GM21529 (cell line): Measurements from ENCODE around the gene ZNF667.

ENCODE experiments used
- ATAC-seq: cut with Tn5 transposase; IDR thresholded peaks from one replicate; pipeline ENCODE4 v1.9.1; 2021; ENCODE audit not compliant: unreplicated experiment

ZNF667 gene

GRCh38 chr19:56393119-56394012, 83.8 kb downstream of the ZNF667 start, which contains the start of gene ZNF582:
ZNF582 (minus strand) TSS chr19:56393534; CDS start chr19:56391752, 1,782 bp downstream.
- peak; percentile 92 for ATAC-seq
